Fibroblast of pulmonary artery (primary cell): ENCODE measurements around the gene VPS26A.
"Not testable (repeated sequence)": the region's sequence is repeated elsewhere in the genome, so short reads cannot be mapped to it uniquely, and the experiment has no call there.

Experiments
- DNase-seq: peaks from one replicate; pipeline ENCODE4 v3.0.0-alpha.2; 2010; ENCODE audit warnings: low read depth
- H3K4me3 ChIP-seq: replicated peaks from 2 replicates; pipeline ENCODE4 v1.5.1; 2011; ENCODE audit warnings: low read depth, mild to moderate bottlenecking, control low read depth, low read length, moderate library complexity
- CTCF ChIP-seq: IDR thresholded peaks from 2 replicates; pipeline ENCODE4 v1.5.1; 2011; ENCODE audit warnings: mild to moderate bottlenecking, control low read depth, low read length, inconsistent platforms; ENCODE audit errors: missing control alignments

The VPS26A gene

GRCh38 chr10:69145864-69146263, 21.9 kb downstream of the VPS26A start:
- H3K4me3 ChIP-seq = no peak overlapping the region
- no peak for DNase-seq
- no peak for TF ChIP-seq CTCF

GRCh38 chr10:69146759-69147158, 22.8 kb downstream of the VPS26A start:
- DNase-seq = no peak
- H3K4me3 ChIP-seq = no peak overlapping the region
- TF ChIP-seq CTCF = no peak

- no peak overlapping the region for H3K4me3 ChIP-seq
- no peak for DNase-seq
- no peak for TF ChIP-seq CTCF
Observed at GRCh38 chr10:69151984-69152383, 28.0 kb downstream of the VPS26A start.

DNA sequence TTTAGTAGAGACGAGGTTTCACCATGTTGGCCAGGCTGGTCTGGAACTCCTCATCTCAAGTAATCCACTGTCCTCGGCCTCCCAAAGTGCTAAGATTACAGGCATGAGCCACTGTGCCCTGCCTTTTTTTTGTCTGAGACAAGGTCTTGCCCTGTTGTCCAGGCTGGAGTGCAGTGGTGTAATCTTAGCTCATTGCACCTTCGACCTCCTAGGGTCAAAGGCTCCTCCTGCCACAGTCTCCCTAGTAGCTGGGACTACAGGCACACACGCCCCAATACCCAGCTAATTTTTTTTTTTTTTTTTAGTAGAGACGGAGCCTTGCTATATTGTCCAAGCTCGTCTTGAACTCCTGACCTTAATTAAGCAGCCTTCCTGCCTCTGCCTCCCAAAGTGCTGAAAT, 29.2 kb downstream of the VPS26A start:
- DNase-seq = no peak
- no peak overlapping the region for H3K4me3 ChIP-seq
- TF ChIP-seq CTCF = no peak

- DNase-seq = peak; percentile 14
- no peak overlapping the region for H3K4me3 ChIP-seq
- TF ChIP-seq CTCF = no peak
Observed at GRCh38 chr10:69160809-69161241, 36.8 kb downstream of the VPS26A start.

GRCh38 chr10:69168493-69168892, 44.5 kb downstream of the VPS26A start:
- no peak overlapping the region for H3K4me3 ChIP-seq
- DNase-seq = no peak
- no peak for TF ChIP-seq CTCF

DNA sequence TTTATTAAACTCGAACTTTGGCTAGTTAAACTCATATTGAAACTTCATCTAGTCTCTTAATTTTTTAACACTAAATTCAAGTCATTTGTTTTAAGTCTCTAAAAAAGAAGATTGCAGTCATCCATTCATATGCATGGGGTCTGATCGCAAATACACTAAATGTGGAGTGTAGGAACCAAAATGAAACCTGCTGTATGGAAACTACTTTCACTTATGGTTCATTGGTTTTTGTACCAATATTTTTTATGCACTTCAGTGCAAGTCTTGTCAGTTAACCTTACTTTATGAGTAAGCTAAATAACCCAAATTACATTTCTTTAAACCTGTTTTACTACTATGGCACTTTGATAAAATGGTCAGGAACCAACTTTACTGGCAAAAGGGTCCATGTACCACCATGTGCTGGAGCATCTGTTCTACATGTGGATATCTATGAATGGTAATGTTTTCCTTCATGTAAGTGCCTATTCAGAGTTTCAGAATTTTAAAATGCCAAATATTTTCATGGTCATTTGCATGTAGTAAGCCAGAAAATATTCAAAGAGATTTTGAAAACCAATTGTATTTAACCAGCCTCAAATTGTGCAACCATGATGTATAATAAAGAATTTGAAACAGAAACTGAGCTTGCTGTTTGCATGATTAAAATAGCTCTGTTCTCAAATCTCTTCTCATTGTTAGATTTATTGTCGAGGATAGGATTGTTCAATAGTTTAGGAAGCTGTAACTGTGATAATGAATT, 48.4 kb downstream of the VPS26A start:
- no peak overlapping the region for H3K4me3 ChIP-seq
- DNase-seq = no peak
- TF ChIP-seq CTCF = no peak

DNA sequence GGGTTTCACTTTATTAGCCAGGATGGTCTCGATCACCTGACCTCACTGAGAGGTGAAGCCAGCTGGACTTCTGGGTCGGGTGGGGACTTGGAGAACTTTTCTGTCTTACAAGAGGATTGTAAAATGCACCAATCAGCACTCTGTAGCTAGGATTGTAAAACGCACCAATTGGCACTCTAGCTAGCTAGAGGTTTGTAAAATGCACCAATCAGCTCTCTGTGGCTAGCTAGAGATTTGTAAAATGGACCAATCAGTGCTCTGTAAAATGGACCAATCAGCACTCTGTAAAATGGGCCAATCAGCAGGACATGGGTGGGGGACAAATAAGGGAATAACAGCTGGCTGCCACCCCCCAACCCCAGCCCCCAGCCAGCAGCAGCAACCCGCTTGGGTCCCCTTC, 51.3 kb downstream of the VPS26A start:
- H3K4me3 ChIP-seq, DNase-seq: not testable (repeated sequence)
